Mammary epithelial cell (primary cell): ENCODE measurements around the gene COX7A2L.

ENCODE experiments used
- CTCF ChIP-seq, 2 donors: IDR thresholded peaks in 1 of 2; conservative IDR thresholded peaks in 1 of 2; 2 replicates each; pipeline ENCODE4 v1.5.1; 2011 to 2012; ENCODE audit warnings: inconsistent platforms in 2 of 2, low read length in 2 of 2, mild to moderate bottlenecking in 2 of 2, control low read depth in 1 of 2, low read depth in 1 of 2; ENCODE audit not compliant: insufficient read depth in 1 of 2; ENCODE audit errors: extremely low read depth in 1 of 2
- EZH2 ChIP-seq: IDR thresholded peaks from 2 replicates; pipeline ENCODE4 v1.6.1; 2012; ENCODE audit warnings: low read length, inconsistent platforms, borderline replicate concordance

- TF ChIP-seq CTCF (conservative IDR thresholded peaks at IDR 0.05 in 1 of 2, IDR thresholded peaks at IDR 0.05 in 1 of 2; ENCODE audit: extremely low read depth in 1 of 2, insufficient read depth in 1 of 2, low read depth in 1 of 2, low read length in 2 of 2) (no peak), EZH2 (no peak)
Observed at GRCh38 chr2:42351864-42352263, 9.2 kb downstream of the COX7A2L start.
